GM12891 (cell line): ENCODE measurements around the gene ACSBG1.

ENCODE experiments used
- DNase-seq: peaks from one replicate; pipeline ENCODE4 v3.0.0; 2011; ENCODE audit warnings: low spot score; ENCODE audit not compliant: insufficient read length
- FAIRE-seq: peaks from 2 replicates; lab custom pipeline; 2011; peaks lifted over from hg19 to GRCh38; lab: Jason Lieb, UNC
- PAX5 ChIP-seq: IDR thresholded peaks from 2 replicates; pipeline ENCODE4 v1.6.1; 2011; ENCODE audit warnings: low read length, moderate library complexity, mild to moderate bottlenecking; ENCODE audit not compliant: insufficient read depth, severe bottlenecking
- POLR2A ChIP-seq: IDR thresholded peaks from 2 replicates; pipeline ENCODE4 v1.6.1; 2011; ENCODE audit warnings: low read depth, low read length, control low read depth
- POLR2AphosphoS5 ChIP-seq: IDR thresholded peaks from 2 replicates; pipeline ENCODE4 v1.6.1; 2011; ENCODE audit warnings: low read depth, low read length, control low read depth
- POU2F2 ChIP-seq: IDR thresholded peaks from 2 replicates; pipeline ENCODE4 v1.6.1; 2011; ENCODE audit warnings: low read depth, mild to moderate bottlenecking, control low read depth, low read length, moderate library complexity
- SPI1 ChIP-seq: IDR thresholded peaks from 2 replicates; pipeline ENCODE4 v1.6.1; 2011; ENCODE audit warnings: low read depth, low read length, control low read depth
- TAF1 ChIP-seq: IDR thresholded peaks from 2 replicates; pipeline ENCODE4 v1.6.1; 2011; ENCODE audit warnings: low read depth, low read length, control low read depth

Gene ACSBG1

DNA sequence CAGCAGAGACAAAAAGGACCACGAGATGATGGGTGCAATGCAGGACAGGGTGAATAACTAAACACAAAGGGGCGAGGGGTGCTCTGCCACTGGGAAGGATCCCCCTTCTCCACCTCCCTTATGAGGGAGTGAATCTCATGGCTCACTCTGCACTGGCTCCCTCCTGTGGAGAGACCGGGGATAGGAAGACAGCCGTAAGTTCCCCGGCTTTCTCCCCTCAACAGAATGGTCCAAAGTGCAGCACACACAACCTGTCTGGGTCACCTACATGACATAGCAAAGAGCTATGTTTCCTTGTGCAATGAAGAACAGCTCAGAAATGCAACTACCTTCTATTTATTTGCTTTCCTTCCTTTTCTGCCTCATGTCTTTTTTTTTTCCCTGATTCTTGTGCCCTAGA lies 7.8 kb upstream of the ACSBG1 start:
- TF ChIP-seq POLR2A, result no peak
- no peak for TF ChIP-seq SPI1
- no peak for TF ChIP-seq PAX5
- TF ChIP-seq POU2F2, result no peak
- TF ChIP-seq TAF1, result no peak
- TF ChIP-seq POLR2AphosphoS5, result no peak
- no peak for FAIRE-seq
- no peak for DNase-seq

GRCh38 chr15:78241017-78241416 lies 6.7 kb upstream of the ACSBG1 start:
- no peak for FAIRE-seq
- DNase-seq, result peak; percentile 85
- TF ChIP-seq POU2F2 (no peak), POLR2AphosphoS5 (no peak), TAF1 (no peak), POLR2A (no peak), PAX5 (no peak), SPI1 (no peak)

DNA sequence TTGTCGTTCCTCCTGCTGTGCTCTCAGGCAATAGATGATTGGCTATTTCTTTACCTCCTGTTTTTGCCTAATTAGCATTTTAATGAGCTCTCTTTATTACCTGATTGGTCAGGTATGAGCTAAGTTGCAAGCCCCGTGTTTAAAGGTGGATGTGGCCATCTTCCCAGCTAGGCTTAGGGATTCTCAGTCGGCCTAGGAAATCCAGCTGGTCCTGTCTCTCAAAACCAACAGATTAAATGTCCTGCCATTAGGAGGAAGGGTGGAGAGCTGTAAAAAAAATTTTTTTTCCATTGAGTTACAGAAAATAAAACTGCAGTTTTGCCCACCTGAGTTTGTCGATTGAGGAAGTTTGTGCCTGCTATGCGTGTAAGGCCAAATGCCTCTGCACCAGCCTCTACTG lies 5.4 kb upstream of the ACSBG1 start:
- TF ChIP-seq TAF1 (no peak), SPI1 (no peak), PAX5 (no peak), POLR2A (no peak), POU2F2 (no peak), POLR2AphosphoS5 (no peak)
- FAIRE-seq, result no peak
- no peak for DNase-seq

DNA sequence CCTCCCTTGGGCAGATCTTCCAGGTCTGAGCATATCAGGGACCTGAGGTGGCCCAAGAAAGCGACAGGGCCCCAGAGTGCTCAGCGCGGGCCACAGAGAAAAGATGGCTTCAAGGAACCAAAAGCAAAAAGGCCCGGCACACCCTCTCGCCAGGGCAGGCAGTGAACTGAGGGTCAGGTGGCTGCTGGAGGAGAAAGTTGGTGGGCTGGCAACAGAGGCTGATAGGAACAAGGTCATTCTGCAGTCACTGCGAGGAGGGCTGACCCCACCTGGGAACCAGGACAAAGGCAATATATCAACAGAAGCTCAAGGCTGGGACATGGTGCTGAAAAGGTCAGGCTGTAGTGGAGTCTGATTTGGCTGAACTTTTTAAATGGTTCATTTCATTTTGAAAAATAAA lies 2.8 kb upstream of the ACSBG1 start:
- no peak for FAIRE-seq
- DNase-seq, result no peak
- TF ChIP-seq POLR2A (no peak), POU2F2 (no peak)

DNA sequence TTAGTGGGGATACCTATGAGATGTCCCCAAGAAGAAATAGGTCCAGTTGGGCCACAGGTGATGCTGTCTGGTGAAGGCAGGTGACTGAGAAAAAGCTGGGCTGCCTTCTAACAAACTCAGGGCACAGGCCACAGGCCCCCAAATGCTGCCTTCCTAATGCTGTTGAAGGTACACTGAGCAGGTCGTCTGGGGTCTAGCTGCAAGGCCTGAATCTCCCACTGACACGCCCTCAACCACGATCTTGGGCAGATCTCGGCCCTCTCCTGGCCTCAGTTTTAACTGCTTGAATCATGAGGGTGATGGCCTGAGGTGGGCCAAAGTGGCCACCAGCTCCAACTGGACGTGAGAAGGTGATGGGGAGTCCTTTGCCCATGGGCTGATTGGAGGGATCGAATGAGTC lies 2.1 kb upstream of the ACSBG1 start:
- TF ChIP-seq POU2F2 (no peak), PAX5 (no peak), SPI1 (no peak), TAF1 (no peak), POLR2AphosphoS5 (no peak), POLR2A (no peak)
- DNase-seq, result no peak
- FAIRE-seq, result no peak

DNA sequence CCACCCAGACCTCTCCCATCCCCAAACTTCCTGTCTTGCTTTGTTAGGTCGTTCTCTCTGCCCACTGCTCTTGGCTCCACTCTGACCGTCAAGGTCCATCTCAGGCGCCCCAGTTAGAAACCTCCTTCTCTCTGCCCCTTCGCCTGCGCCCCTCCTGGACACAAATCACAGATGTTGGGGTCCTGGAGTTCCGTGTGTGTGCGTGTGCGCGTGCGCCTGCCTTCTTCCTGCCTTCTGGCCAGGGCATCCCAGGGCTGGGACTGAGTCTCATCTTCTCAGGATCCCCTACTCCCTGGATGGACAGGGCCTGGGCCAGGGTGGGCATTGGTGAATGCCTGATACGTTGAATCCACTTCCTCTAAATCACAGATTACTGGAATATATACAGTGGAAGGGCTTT lies 869 bp downstream of the ACSBG1 start:
- DNase-seq (no peak), FAIRE-seq (no peak)
- TF ChIP-seq SPI1 (no peak), TAF1 (no peak), POU2F2 (no peak), PAX5 (no peak), POLR2AphosphoS5 (no peak), POLR2A (no peak)

- no peak for FAIRE-seq
- no peak for DNase-seq
- no peak for TF ChIP-seq POU2F2
- no peak for TF ChIP-seq POLR2AphosphoS5
- TF ChIP-seq POLR2A, result no peak
- TF ChIP-seq PAX5, result no peak
- no peak for TF ChIP-seq SPI1
- TF ChIP-seq TAF1, result no peak
Measured at GRCh38 chr15:78232951-78233350, 1.4 kb downstream of the ACSBG1 start.

GRCh38 chr15:78229431-78230406 lies 4.6 kb downstream of the ACSBG1 start:
- DNase-seq, result no peak
- no peak for FAIRE-seq
- TF ChIP-seq POLR2AphosphoS5, result no peak
- no peak for TF ChIP-seq POLR2A
- no peak for TF ChIP-seq TAF1
- no peak for TF ChIP-seq PAX5
- no peak for TF ChIP-seq SPI1
- TF ChIP-seq POU2F2, result no peak

DNA sequence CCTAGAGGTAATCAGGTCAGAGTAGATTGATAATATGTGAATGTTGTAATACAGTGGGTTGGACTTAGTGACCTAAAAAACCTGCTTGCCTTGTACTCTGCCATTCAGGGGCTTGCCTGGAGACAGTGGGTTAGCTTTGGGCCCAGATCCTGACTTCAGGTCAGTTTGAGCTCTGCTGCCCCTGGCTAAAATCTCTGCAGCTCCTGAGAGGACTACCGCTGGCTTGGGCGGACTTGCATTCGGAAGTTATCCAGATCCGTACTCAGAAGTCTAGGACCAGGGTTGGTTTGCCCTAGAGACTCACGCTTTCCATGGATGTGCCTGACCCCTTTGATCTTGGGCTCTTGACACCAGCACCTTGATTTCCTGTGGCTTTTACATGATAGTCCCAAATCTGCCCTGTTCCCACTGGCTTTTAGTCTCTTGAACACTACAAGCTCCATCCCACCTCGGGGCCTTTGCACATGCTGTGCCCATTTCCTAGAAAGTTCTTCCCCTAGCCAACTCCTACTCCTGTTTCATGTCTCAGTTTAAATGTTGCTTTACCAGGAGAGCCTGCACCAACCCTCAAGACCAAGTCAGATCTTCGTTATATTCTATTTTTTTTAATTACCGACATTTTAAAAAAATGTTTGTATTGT lies 5.9 kb downstream of the ACSBG1 start:
- FAIRE-seq (no peak), DNase-seq (no peak)
- TF ChIP-seq PAX5 (no peak), TAF1 (no peak), SPI1 (no peak), POU2F2 (no peak), POLR2A (no peak), POLR2AphosphoS5 (no peak)
